HG02970 (cell line): ENCODE measurements around the gene EXOC6B.

Experiments
- ATAC-seq: cut with Tn5 transposase; IDR thresholded peaks from one replicate; pipeline ENCODE4 v1.9.1; 2021; ENCODE audit warnings: mild to moderate bottlenecking, moderate library complexity, moderate number of reproducible peaks; ENCODE audit not compliant: unreplicated experiment, low FRiP score

EXOC6B gene

GRCh38 chr2:72796766-72797165 lies 29.1 kb downstream of the EXOC6B start:
- no peak for ATAC-seq

GRCh38 chr2:72794572-72794971 lies 31.3 kb downstream of the EXOC6B start:
- ATAC-seq, result no peak

GRCh38 chr2:72793798-72794440 lies 31.9 kb downstream of the EXOC6B start:
- no peak for ATAC-seq

- no peak for ATAC-seq
Observed at GRCh38 chr2:72789241-72789640, 36.6 kb downstream of the EXOC6B start.

- no peak for ATAC-seq
Observed at GRCh38 chr2:72788756-72789155, 37.1 kb downstream of the EXOC6B start.

- ATAC-seq, result no peak
Observed at GRCh38 chr2:72785517-72785916, 40.3 kb downstream of the EXOC6B start.

- ATAC-seq, result no peak
Observed at GRCh38 chr2:72782520-72782919, 43.3 kb downstream of the EXOC6B start.

- ATAC-seq, result no peak
Observed at GRCh38 chr2:72781480-72781879, 44.4 kb downstream of the EXOC6B start.

GRCh38 chr2:72780477-72780876 lies 45.4 kb downstream of the EXOC6B start:
- ATAC-seq, result no peak

GRCh38 chr2:72779495-72779894 lies 46.3 kb downstream of the EXOC6B start:
- no peak for ATAC-seq

- no peak for ATAC-seq
Observed at GRCh38 chr2:72778410-72778809, 47.4 kb downstream of the EXOC6B start.

GRCh38 chr2:72770879-72771461 lies 54.9 kb downstream of the EXOC6B start:
- no peak for ATAC-seq

- no peak for ATAC-seq
Observed at GRCh38 chr2:72765997-72766609, 59.7 kb downstream of the EXOC6B start.

- no peak for ATAC-seq
Observed at GRCh38 chr2:72762276-72762675, 63.6 kb downstream of the EXOC6B start.

- ATAC-seq, result no peak
Observed at GRCh38 chr2:72759755-72760154, 66.1 kb downstream of the EXOC6B start.

GRCh38 chr2:72757177-72757775 lies 68.6 kb downstream of the EXOC6B start:
- ATAC-seq, result no peak

GRCh38 chr2:72755647-72756423 lies 70.0 kb downstream of the EXOC6B start:
- ATAC-seq, result no peak

GRCh38 chr2:72754628-72755320 lies 71.1 kb downstream of the EXOC6B start:
- ATAC-seq, result no peak

GRCh38 chr2:72750977-72751639 lies 74.7 kb downstream of the EXOC6B start:
- ATAC-seq, result no peak

- no peak for ATAC-seq
Observed at GRCh38 chr2:72750466-72750865, 75.4 kb downstream of the EXOC6B start.
